Kidney capillary endothelial cell (primary cell): ENCODE data around the gene FHOD3.
"Not testable (repeated sequence)": the region's sequence is repeated elsewhere in the genome, so short reads cannot be mapped to it uniquely, and the experiment has no call there.

Source experiments
- DNase-seq: peaks from one replicate; pipeline ENCODE4 v3.0.0-alpha.2; 2018; ENCODE audit warnings: low spot score

FHOD3 gene

DNA sequence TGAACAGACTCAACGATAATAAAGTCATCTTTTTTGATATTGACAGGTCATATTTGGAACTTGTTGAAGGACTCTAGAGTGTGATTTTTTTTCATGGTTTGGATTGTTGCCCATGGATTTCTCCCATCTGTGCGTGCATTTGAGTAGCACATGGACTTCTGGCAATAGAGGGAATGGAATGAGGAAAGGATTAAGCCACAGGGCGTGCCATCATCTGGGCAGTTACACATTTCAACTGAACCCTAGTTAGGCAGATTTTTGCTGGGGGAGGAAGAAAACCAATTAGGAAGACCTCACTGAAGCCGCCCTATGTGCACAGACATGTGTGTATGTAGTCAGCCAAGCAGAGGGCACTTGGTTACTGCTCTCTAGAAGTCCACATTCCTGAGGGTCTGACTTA, 458.7 kb downstream of the FHOD3 start:
- no peak for DNase-seq

- peak; percentile 57 for DNase-seq
These were observed 459.6 kb downstream of the FHOD3 start for GRCh38 chr18:36757081-36757480.

GRCh38 chr18:36757991-36758390, 460.5 kb downstream of the FHOD3 start:
- DNase-seq = no peak

DNA sequence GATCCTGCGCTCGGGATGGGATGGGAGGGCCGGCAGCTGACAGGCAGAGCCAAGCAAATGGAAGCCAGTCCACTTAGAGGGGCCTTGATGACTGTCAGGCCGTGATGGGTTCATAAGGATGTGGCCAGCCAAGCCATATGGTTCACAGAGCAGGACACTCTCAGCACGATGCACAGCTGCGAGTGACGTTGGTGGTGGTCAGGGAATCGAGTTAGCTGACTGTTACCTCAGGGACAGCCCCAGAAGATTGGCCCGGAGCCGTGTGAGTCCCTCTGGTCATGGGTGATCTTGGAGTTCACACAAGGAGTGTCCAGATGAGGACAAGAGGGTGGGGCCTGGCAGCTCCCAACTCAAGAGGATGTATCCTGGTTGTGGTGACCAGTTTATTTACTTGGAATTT, 461.1 kb downstream of the FHOD3 start:
- no peak for DNase-seq

DNA sequence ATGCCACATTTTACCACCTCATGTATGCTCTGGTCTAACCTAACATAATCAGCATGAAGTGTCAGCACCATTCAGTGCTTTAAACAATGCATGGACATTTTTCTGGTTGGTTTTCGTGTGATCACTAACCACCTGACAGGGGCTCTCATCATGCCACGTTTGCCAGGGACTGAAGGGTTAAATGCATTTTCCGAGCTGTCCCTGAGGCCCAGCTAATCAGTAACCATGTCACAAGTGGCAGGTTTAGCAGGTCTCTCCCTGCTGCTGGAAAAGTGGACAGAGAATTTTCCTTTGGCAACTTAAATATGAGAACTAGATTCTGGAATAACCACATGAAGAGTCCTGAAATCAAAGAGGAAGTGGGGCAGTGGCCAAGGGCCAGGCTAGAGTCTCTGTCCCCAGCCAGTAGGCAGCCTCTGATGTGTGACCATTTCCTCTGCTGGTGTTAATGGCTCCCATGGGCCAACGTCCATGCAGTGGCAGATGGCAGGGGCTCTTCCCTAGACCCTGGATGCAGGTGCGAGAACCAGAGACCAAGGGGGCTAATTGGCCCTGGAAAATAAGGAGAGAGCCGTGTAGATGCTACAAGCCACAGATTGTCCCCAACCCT, 461.8 kb downstream of the FHOD3 start:
- DNase-seq = no peak

DNA sequence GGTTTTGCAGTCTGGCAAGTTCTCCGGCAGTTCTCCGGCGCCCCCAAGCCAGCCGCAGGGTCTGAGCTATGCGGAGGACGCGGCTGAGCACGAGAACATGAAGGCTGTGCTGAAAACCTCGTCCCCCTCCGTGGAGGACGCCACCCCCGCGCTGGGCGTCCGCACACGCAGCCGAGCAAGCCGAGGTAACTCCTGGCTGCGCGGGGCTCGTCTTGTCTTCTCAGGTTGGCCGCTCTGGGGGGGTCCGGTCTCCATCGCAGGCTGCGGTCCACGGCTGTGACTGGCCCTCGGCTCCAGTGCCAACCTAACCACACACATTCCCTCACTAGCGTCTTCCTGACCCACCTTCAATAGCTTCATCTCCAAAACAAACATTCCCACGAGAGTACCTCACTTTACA, 463.1 kb downstream of the FHOD3 start:
- DNase-seq = no peak

GRCh38 chr18:36761186-36761698, 463.7 kb downstream of the FHOD3 start:
- no peak for DNase-seq

DNA sequence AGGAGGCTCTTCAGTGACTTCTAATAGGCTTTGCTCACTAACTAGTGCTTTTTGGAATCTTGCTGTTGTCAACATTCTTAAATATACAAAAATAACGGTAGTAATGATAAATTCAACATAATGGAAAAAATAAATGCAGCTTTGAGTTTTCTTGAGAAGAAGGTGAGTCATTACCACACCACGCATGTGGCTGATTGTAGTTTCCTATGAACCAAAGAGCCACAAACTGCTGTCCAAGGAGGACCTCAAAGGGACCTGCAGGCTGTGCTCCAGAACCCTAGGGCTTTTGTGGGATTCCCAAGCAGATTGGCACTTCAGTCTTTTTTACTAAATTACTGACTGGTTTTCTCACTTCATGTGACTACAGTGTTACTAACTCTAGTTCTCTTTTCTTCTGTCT, 464.6 kb downstream of the FHOD3 start:
- no peak for DNase-seq

DNA sequence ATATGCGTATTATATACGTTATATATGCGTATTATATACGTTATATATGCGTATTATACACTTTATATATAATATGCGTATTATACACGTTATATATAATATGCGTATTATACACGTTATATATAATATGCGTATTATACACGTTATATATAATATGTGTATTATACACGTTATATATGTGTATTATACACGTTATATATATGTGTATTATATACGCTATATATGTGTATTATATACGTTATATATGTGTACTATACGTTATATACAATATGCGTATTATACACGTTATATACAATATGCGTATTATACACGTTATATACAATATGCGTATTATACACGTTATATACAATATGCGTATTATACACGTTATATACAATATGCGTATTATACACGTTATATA, 465.5 kb downstream of the FHOD3 start:
- DNase-seq = not testable (repeated sequence)

- DNase-seq = no peak
These were observed 469.3 kb downstream of the FHOD3 start for GRCh38 chr18:36766836-36767235.

GRCh38 chr18:36769172-36769571, 471.7 kb downstream of the FHOD3 start:
- no peak for DNase-seq

- no peak for DNase-seq
These were observed 472.2 kb downstream of the FHOD3 start for GRCh38 chr18:36769611-36770314.

GRCh38 chr18:36770315-36770946, 472.9 kb downstream of the FHOD3 start:
- no peak for DNase-seq

DNA sequence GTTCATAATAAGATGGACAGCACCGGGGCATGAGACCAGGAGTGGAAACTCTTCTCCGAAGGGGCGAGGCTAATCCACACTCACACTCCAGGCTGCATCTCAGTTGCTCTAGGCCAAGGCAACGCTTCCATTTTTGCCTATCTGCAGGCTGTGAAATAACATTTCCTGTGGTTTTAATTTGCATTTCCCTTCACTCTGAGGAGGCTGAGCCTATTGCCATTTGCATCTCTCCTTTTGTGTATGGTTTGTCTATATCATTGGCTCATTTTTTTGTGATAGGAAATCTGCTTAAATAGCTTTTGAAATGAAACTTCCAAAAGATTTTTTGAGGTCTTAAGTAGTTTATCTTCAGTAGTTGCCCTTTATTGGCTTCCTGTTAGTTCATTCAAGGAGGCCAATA, 473.7 kb downstream of the FHOD3 start:
- no peak for DNase-seq

GRCh38 chr18:36772241-36772723, 474.8 kb downstream of the FHOD3 start:
- DNase-seq = no peak

DNA sequence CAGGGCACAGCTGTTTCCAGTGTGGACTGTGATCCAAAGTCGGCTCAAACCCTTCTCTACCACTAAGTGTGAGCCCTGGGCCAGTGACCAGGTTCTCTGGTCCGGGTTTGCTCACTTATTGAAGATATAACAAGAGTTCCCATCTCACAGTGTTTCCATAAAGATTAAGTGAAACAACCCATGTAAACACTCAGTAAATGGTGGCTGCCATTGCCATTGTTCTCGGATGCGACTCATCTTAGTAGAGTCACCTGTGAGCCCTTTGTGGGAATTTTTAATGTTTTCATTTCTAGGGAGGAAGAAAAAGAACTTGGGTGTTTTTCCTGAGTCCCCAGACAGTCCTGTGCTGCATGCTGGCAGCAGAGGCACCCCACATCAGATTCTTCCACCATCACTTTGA, 477.9 kb downstream of the FHOD3 start:
- no peak for DNase-seq

- no peak for DNase-seq
These were observed 479.1 kb downstream of the FHOD3 start for GRCh38 chr18:36776650-36777049.

DNA sequence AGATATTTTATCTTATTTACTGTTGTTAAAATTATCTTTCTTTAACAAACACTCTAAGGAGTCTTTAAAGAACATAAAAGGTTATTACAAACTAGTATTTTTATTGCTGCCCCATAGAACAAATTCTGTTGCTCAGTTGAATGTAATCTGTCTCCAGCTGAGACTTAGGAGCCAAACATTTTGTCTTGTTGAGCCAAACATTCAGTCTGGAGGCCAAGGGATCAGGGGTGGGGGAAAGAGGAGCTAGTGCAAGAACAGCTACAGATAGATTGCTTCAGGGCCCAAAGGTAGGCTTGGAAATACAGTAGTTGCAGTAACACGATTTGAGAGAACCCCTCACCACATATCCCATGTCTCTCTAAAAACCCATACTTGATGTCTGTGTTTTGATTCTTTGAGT, 480.1 kb downstream of the FHOD3 start:
- DNase-seq = no peak

DNA sequence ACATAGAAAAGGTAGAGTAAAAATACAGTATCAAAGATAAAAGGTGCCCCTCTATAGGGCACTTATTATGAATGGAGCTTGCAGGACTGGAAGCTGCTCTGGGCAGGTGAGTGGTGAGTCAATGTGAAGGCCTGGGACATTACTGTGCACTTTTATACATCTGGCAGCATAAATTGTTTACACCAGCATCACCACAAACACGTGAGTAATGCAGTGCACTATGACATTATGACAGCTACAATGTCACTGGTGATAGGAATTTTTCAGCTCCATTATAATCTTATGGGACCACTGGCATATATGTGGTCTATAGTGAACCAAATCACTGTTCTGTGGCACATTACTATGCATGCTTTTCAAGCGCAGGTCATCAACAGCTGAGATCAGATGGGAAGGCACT, 483.2 kb downstream of the FHOD3 start:
- DNase-seq = no peak

- no peak for DNase-seq
These were observed 485.2 kb downstream of the FHOD3 start for GRCh38 chr18:36782710-36783109.

- no peak for DNase-seq
These were observed 486.3 kb downstream of the FHOD3 start for GRCh38 chr18:36783792-36784191.

- no peak for DNase-seq
These were observed 489.2 kb downstream of the FHOD3 start for GRCh38 chr18:36786686-36787085.

- no peak for DNase-seq
These were observed 495.2 kb downstream of the FHOD3 start for GRCh38 chr18:36792634-36793283.
